Fibroblast of mammary gland (primary cell): ENCODE measurements around the gene ARHGEF26.

Source experiments
- DNase-seq: peaks from one replicate; pipeline ENCODE4 v3.0.0-alpha.2; 2010; ENCODE audit warnings: low read depth
- H3K4me3 ChIP-seq: 2 replicates; pipeline ENCODE4 v1.5.1; 2011; ENCODE audit warnings: low read depth, mild to moderate bottlenecking, low read length, moderate library complexity; ENCODE audit not compliant: control insufficient read depth
- CTCF ChIP-seq: conservative IDR thresholded peaks from 2 replicates; pipeline ENCODE4 v1.5.1; 2011; ENCODE audit warnings: low read depth, low read length, inconsistent platforms; ENCODE audit not compliant: control insufficient read depth, insufficient read depth

The ARHGEF26 gene

DNA sequence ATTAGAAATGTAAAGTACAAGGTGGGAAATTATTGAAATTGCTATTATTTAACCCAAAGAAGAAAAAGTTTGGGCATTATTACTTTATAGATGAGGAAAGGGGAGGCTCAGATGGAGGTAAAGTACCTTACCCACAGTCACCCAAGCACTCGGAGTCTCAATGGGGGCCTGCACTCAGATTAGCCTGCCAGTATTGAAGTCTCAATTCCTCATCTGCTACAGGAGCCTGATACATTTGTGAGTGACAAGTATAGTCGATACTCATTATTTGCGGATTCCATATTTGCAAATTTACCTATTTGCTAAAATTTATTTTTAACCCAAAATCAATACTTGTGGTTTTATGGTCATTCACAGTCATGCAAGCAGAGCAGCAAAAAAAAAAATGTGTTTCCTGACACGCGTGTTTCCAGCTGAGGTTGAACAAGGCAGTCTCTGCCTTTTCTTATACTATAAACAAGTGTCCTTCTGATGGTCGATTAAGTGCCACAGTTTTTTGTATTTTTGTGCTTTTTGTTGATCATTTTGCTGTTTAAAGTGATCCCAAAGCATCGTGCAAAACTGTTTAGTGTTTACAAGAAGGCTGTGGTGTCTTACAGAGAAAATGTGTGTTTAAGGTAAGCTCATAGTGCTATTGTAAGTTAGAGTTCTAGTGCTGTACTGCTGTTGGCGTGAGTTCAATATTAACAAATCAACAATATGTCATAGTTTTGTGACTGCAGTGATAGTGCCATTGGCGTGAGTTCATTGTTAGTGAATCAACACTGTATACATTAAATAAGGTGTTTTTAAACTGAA lies 48.0 kb downstream of the ARHGEF26 start:
- no peak for TF ChIP-seq CTCF
- no peak overlapping the region for H3K4me3 ChIP-seq
- DNase-seq = no peak

DNA sequence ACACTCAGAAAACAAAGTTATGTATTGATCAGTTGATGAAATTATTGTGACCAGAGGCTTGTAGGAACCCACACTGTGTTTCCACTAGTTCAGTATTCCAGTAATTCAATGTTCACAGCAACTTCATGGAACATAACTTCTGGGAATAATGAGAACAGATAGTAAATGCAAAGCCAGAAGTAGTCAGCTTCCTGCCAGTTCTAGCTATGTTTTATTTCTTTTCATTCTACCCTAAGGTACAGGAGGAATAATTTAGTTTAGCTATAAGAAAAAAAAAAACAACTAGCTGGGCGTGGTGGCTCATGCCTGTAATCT lies 48.6 kb downstream of the ARHGEF26 start:
- TF ChIP-seq CTCF = no peak
- H3K4me3 ChIP-seq = no peak overlapping the region
- no peak for DNase-seq

DNA sequence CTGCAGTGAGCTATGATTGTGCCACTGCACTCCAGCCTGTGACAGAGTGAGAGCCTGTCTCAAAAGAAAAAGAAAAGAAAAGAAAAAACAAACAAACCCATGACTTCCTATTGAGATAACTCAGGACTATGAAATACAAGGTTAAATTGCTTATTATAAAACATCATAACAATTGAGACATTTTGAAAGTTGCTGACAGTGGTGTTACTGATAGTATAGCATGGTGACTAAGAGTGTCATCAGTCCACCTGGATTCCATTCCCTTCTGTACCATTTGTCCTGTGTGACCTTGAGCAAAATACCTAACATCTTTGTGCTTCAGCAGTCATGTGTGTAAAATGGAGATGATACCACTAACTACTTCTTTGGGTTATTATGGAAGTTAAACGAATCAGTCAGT lies 49.1 kb downstream of the ARHGEF26 start:
- no peak for DNase-seq
- TF ChIP-seq CTCF = no peak
- H3K4me3 ChIP-seq = no peak overlapping the region

GRCh38 chr3:154175041-154175440 lies 53.9 kb downstream of the ARHGEF26 start:
- no peak overlapping the region for H3K4me3 ChIP-seq
- no peak for TF ChIP-seq CTCF
- no peak for DNase-seq

- TF ChIP-seq CTCF = no peak
- no peak for DNase-seq
Measured at GRCh38 chr3:154176036-154176435, 54.8 kb downstream of the ARHGEF26 start.

GRCh38 chr3:154177406-154177805 lies 56.2 kb downstream of the ARHGEF26 start:
- TF ChIP-seq CTCF = no peak
- no peak overlapping the region for H3K4me3 ChIP-seq
- no peak for DNase-seq

More at GRCh38 chr3:154176036-154176435, 54.8 kb downstream of the ARHGEF26 start:
- no peak overlapping the region for H3K4me3 ChIP-seq
